Glomerular visceral epithelial cell (primary cell): ENCODE results near the gene NDUFA3.

ENCODE experiments used
- DNase-seq: peaks from one replicate; pipeline ENCODE4 v3.0.0-alpha.2; 2016; ENCODE audit errors: extremely low spot score

The NDUFA3 gene

GRCh38 chr19:54107876-54108490 is 5.3 kb downstream of the NDUFA3 start:
- no peak for DNase-seq

- no peak for DNase-seq
Measured at GRCh38 chr19:54108496-54108895, 5.8 kb downstream of the NDUFA3 start.

DNA sequence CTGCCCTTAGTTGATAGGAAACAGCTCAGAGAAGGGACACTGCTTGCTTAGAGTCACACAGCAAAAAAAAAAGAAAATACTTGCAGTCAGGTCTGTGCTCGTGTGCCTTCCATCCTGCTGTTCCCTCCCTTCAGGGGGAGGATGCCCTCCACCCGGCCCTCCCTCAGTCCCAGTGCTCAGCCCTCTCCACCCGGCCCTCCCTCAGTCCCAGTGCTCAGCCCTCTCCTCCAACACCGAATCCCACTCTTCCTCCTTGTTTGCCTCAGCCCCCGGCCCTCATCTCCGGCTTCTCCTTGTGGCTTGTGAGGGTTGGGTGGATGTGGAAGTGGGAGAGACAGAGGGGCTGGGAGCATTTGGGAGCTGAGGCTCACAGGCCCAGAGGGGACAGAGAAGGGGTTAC is 7.0 kb downstream of the NDUFA3 start:
- no peak for DNase-seq

- peak; percentile 55 for DNase-seq
Measured at GRCh38 chr19:54114340-54115108, 11.9 kb downstream of the NDUFA3 start.

DNA sequence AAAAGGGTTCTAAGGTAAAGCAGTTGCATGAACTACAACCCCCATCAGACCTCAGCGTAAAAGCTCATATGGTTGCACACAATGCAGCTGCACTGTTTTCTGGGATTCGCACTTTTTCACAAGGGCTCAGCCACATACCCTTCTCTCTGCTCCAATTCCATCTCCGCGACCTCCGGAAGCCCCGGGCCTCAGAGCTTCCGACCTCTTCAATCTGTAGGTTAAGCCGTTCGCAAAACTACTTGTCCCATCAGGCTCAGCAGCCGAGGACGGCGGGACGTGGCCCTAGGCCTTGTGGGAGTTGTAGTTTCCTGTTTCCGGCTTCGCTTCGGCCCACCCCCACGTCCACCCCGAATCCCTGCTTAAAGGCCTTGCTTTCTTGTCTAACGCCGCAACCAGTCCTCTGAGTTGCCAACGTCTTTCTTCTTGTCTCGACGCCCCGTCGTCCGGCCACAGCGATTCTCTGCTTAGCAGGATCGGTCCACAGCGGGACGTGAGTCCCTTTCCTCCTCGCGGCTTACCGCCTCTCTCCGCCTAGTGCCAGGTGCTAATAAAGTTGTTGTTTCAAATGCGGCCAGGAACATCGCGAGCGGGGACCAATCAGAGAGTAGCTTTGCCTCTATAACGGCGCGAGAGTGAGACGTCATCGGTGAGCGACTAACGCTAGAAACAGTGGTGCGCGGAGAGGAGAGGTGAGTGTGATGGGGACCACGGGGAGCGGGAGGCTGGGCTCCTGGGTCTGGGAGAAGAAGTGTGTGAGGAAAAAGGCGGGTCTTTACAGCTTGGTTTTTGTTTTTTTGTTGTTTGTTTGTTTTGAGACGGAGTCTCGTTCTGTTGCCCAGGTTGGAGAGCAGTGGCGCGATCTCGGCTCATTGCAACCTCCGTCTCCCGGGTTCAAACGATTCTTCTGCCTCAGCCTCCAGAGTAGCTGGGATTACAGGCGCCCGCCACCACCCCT is 12.7 kb downstream of the NDUFA3 start, which contains the start of the genes PRPF31 and TFPT:
PRPF31 (plus strand) TSS at position 646 of the 955 bp plus-strand sequence. CDS start 2,525 bp downstream, outside the sequence.
TFPT (minus strand) TSS at position 549 of the 955 bp plus-strand sequence; CDS start at position 161, 388 bp downstream.
- peak; percentile 95 for DNase-seq

- DNase-seq, result no peak
Measured at GRCh38 chr19:54121259-54121658, 18.6 kb downstream of the NDUFA3 start.

GRCh38 chr19:54123682-54124081 is 21.0 kb downstream of the NDUFA3 start:
- DNase-seq, result no peak

DNA sequence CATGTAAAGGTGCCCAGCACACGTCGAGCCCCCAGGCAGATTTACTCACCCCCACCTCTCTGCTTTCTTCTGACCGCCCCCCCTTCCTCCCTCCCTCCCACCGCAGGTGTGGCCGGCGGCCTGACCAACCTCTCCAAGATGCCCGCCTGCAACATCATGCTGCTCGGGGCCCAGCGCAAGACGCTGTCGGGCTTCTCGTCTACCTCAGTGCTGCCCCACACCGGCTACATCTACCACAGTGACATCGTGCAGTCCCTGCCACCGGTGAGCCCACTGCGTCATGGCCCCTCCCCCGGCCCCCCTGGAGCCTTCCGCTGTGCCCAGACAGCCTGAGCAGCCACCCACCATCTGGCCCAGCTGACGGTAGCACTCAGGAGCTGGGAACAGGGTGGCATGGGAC is 21.7 kb downstream of the NDUFA3 start:
- no peak for DNase-seq

GRCh38 chr19:54125713-54126112 is 23.1 kb downstream of the NDUFA3 start:
- no peak for DNase-seq

- no peak for DNase-seq
Measured at GRCh38 chr19:54127688-54128440, 25.2 kb downstream of the NDUFA3 start.

DNA sequence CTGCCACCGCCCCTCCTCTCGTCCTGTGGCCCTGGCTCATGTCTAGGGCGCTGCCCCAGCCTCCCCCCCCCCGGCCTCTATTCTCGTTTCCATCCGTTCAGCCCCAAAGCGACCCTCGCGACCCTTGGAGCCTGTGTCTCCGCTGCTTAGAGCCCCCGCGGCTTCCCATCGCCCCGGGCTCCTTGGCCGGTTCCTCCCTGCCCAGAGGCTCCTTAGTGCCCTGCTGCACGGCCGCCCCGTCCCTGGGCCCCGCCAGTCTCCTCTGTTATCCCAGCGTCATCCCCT is 25.7 kb downstream of the NDUFA3 start:
- DNase-seq, result no peak

DNA sequence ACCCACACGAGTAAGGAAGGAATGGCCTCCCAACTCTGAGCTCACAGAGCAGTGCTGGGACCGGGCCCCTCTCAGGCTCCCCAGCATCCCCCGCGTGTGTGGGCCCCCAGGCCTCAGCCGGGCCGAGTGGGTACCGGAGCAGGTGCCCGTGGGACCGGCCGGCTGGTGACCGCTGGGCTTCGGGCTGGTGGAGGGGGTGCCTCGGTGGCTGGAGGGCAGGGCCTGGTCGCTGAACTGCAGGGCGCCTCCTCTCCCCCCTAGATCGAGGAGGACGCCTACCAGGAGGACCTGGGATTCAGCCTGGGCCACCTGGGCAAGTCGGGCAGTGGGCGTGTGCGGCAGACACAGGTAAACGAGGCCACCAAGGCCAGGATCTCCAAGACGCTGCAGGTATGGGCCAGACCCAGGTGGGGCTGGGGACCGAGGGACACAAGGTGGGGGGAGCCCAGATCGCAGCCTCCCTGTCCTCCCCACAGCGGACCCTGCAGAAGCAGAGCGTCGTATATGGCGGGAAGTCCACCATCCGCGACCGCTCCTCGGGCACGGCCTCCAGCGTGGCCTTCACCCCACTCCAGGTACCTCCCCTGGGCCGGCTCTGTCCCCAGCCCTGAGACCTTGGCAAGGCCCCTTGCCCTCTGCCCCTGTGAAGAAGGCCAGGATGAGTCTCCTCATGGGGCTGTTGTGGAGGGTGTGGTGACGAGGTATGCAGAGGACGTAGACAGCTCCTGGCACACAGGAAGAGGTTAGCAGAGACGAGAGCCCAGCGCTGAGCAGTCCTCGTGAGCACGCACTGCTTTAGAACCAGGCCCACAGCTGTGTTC is 26.4 kb downstream of the NDUFA3 start:
- DNase-seq, result no peak

- DNase-seq, result no peak
Measured at GRCh38 chr19:54129617-54129996, 27.0 kb downstream of the NDUFA3 start.

DNA sequence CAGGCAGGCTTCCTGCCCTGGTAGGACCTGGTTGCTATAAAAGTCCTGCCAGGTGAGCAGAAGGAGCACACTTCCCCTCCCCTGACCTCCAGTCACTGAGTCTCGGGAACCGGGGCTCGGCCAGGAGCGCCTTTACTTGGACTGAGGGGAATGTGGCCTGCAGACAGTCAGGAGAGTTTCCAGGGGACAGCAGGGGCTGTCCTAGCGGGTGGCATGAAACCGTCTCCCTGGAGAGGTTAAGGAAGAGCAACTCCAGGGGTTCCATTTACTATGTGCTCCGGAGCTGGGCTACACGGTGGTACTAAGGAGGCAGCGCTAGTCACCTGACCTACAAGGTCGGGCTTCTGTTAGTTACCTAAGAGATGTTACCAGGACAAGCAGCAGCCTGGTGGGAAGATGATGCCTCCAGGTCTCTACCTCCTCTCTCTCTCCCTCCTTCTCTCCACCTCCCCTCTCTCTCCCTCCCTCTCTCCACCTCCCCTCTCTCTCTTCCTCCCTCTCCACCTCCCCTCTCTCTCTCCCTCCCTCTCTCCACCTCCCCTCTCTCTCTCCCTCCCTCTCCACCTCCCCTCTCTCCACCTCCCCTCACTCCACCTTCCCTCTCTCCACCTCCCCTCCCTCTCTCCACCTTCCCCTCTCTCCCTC is 30.8 kb downstream of the NDUFA3 start:
- peak; percentile 90 for DNase-seq

GRCh38 chr19:54133957-54134590 is 31.4 kb downstream of the NDUFA3 start:
- DNase-seq, result no peak

DNA sequence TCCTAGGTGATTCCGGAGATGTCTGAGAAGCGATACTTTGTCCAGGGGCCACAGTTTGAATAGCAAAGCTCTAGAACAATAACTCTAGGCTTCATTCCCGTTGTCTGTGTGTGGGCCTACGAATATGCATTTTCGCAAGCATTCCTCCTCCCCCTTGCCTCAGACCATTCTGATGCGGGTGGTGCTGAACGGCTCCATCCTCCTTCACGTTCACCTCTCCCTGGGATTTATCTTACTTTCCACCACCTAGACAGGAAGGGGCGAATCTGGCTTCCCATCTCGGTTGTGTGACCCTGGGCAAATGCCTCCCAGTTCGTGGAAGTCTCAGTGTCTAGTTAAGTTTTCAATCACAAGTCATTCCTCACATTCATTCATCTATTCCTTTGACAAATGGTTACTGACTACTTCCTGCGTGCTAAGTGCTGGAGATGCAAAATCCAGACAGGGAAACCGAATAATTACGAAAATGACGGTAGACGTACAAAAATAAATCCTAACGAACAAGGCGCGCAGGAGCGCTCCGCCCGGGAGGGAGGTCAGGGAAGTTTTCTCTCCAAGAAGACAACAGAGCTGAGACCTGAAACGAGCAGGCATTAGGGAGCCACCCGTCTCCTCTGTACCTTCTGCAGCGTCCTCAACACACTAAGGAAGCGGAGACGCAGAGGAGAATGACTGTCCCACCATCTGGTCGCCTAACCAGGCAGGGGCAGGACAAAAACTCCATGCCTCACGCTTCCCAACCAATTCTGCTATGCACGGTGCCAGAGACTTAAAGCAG is 33.6 kb downstream of the NDUFA3 start:
- DNase-seq, result no peak

GRCh38 chr19:54136864-54137698 is 34.4 kb downstream of the NDUFA3 start:
- DNase-seq, result peak; percentile 100
